H9 (cell line): Measurements from ENCODE around the gene LRP5. TPM values are rescaled to one million over a fixed set of nuclear protein-coding genes. Genes with fewer than 3 reads are reported as not detected.

Source experiments
- DNase-seq: peaks from one replicate; pipeline ENCODE4 v3.0.0-alpha.2; 2017
- H2AFZ ChIP-seq: one replicate; pipeline ENCODE4 v1.6.1; 2013; ENCODE audit warnings: mild to moderate bottlenecking, low read length, control low read depth, moderate library complexity
- H2AK5ac ChIP-seq: 2 replicates; pipeline ENCODE4 v1.6.1; 2013; ENCODE audit warnings: low read length, control low read depth, mixed read lengths; ENCODE audit not compliant: insufficient read length
- H2BK120ac ChIP-seq: one replicate; pipeline ENCODE4 v1.6.1; 2013; ENCODE audit warnings: low read depth, mild to moderate bottlenecking, low read length, control low read depth, inconsistent platforms; ENCODE audit not compliant: poor library complexity, severe bottlenecking
- H2BK12ac ChIP-seq: 2 replicates; pipeline ENCODE4 v1.6.1; 2013; ENCODE audit warnings: low read length, control low read depth, mixed read lengths, low read depth; ENCODE audit not compliant: insufficient read length
- H2BK15ac ChIP-seq: 2 replicates; pipeline ENCODE4 v1.6.1; 2013; ENCODE audit warnings: low read depth, low read length, control low read depth
- H2BK20ac ChIP-seq: one replicate; pipeline ENCODE4 v1.6.1; 2013; ENCODE audit warnings: low read depth, mild to moderate bottlenecking, low read length, control low read depth, inconsistent platforms; ENCODE audit not compliant: poor library complexity, severe bottlenecking
- H2BK5ac ChIP-seq: 2 replicates; pipeline ENCODE4 v1.6.1; 2013; ENCODE audit warnings: low read length, control low read depth, mixed read lengths; ENCODE audit not compliant: insufficient read length
- H3K14ac ChIP-seq: 2 replicates; pipeline ENCODE4 v1.6.1; 2013; ENCODE audit warnings: low read length, control low read depth; ENCODE audit not compliant: insufficient read depth
- H3K18ac ChIP-seq: 2 replicates; pipeline ENCODE4 v1.6.1; 2013; ENCODE audit warnings: low read depth, mild to moderate bottlenecking, mixed read lengths, low read length, control low read depth; ENCODE audit not compliant: insufficient read length
- H3K23ac ChIP-seq: 2 replicates; pipeline ENCODE4 v1.6.1; 2013; ENCODE audit warnings: low read length, control low read depth, mixed read lengths, low read depth; ENCODE audit not compliant: insufficient read length
- H3K23me2 ChIP-seq: 2 replicates; pipeline ENCODE4 v1.6.1; 2013; ENCODE audit warnings: low read depth, mild to moderate bottlenecking, mixed read lengths, low read length, control low read depth; ENCODE audit not compliant: insufficient read length, poor library complexity, severe bottlenecking
- H3K27ac ChIP-seq: 2 replicates; pipeline ENCODE4 v1.5.1; 2013; ENCODE audit warnings: low read length, control low read depth, mixed read lengths, low read depth; ENCODE audit not compliant: insufficient read length
- H3K27me3 ChIP-seq: 2 replicates; pipeline ENCODE4 v1.6.1; 2013; ENCODE audit warnings: low read length, control low read depth, inconsistent platforms; ENCODE audit not compliant: insufficient read depth
- H3K4ac ChIP-seq: 2 replicates; pipeline ENCODE4 v1.6.1; 2013; ENCODE audit warnings: low read depth, mild to moderate bottlenecking, control low read depth, inconsistent platforms, low read length, moderate library complexity
- H3K4me1 ChIP-seq: 2 replicates; pipeline ENCODE4 v1.6.1; 2013; ENCODE audit warnings: low read length, control low read depth, inconsistent platforms; ENCODE audit not compliant: insufficient read depth
- H3K4me2 ChIP-seq: 2 replicates; pipeline ENCODE4 v1.6.1; 2013; ENCODE audit warnings: low read length, control low read depth, mixed read lengths; ENCODE audit not compliant: insufficient read length, insufficient read depth
- H3K56ac ChIP-seq: 2 replicates; pipeline ENCODE4 v1.6.1; 2013; ENCODE audit warnings: low read depth, mild to moderate bottlenecking, mixed read lengths, low read length, control low read depth; ENCODE audit not compliant: insufficient read length
- H3K79me1 ChIP-seq: 2 replicates; pipeline ENCODE4 v1.6.1; 2013; ENCODE audit warnings: low read depth, mild to moderate bottlenecking, moderate library complexity, low read length, control low read depth, inconsistent platforms; ENCODE audit not compliant: insufficient read depth, poor library complexity, severe bottlenecking
- H3K79me2 ChIP-seq: 2 replicates; pipeline ENCODE4 v1.6.1; 2013; ENCODE audit warnings: low read length, control low read depth, inconsistent platforms; ENCODE audit not compliant: insufficient read depth
- H3K9ac ChIP-seq: 2 replicates; pipeline ENCODE4 v1.6.1; 2013; ENCODE audit warnings: low read length, control low read depth, mixed read lengths; ENCODE audit not compliant: insufficient read length; ENCODE audit errors: extremely low read depth
- H3K9me3 ChIP-seq: one replicate; pipeline ENCODE4 v1.6.1; 2013; ENCODE audit warnings: low read depth, low read length, inconsistent platforms; ENCODE audit not compliant: control insufficient read depth
- H3T11ph ChIP-seq: one replicate; pipeline ENCODE4 v1.6.1; 2013; ENCODE audit warnings: mild to moderate bottlenecking, low read length, control low read depth, inconsistent platforms
- H4K20me1 ChIP-seq: one replicate; pipeline ENCODE4 v1.6.1; 2013; ENCODE audit not compliant: control insufficient read depth, insufficient read length, insufficient read depth
- H4K5ac ChIP-seq: 2 replicates; pipeline ENCODE4 v1.6.1; 2013; ENCODE audit warnings: low read depth, mild to moderate bottlenecking, mixed read lengths, low read length, control low read depth; ENCODE audit not compliant: insufficient read length
- H4K8ac ChIP-seq: replicated peaks from 2 replicates; pipeline ENCODE4 v1.6.1; 2013; ENCODE audit warnings: low read length, control low read depth, mixed read lengths, low read depth; ENCODE audit not compliant: insufficient read length
- H4K91ac ChIP-seq: 2 replicates; pipeline ENCODE4 v1.6.1; 2013; ENCODE audit warnings: low read depth, mild to moderate bottlenecking, moderate library complexity, mixed read lengths, low read length, control low read depth; ENCODE audit not compliant: insufficient read length
- H3K27ac Mint-ChIP-seq, 3 experiments: 2 replicates in 2 of 3; 3 replicates in 1 of 3; pipeline ENCODE4 v1.8.0; 2020 to 2021; ENCODE audit warnings: mixed read lengths in 3 of 3, mild to moderate bottlenecking in 1 of 3, moderate library complexity in 1 of 3
- H3K27me3 Mint-ChIP-seq: 2 replicates; pipeline ENCODE4 v1.8.0; 2021; ENCODE audit warnings: low read depth, mild to moderate bottlenecking, moderate library complexity, mixed read lengths
- H3K36me3 Mint-ChIP-seq, 3 experiments: 2 replicates in 2 of 3; 3 replicates in 1 of 3; pipeline ENCODE4 v1.8.0; 2020 to 2021; ENCODE audit warnings: low read depth in 3 of 3, mixed read lengths in 3 of 3; ENCODE audit not compliant: insufficient read depth in 1 of 3
- H3K4me1 Mint-ChIP-seq, 2 experiments: 2 replicates each; pipeline ENCODE4 v1.8.0; 2020; ENCODE audit warnings: mixed read lengths in 2 of 2
- H3K4me3 Mint-ChIP-seq, 2 experiments: 2 replicates in 1 of 2; 3 replicates in 1 of 2; pipeline ENCODE4 v1.8.0; 2020 to 2021; ENCODE audit warnings: mild to moderate bottlenecking in 2 of 2, mixed read lengths in 2 of 2, moderate library complexity in 1 of 2
- H3K9me3 Mint-ChIP-seq, 2 experiments: 2 replicates in 1 of 2; 3 replicates in 1 of 2; pipeline ENCODE4 v1.8.0; 2020; ENCODE audit warnings: mild to moderate bottlenecking in 2 of 2, mixed read lengths in 2 of 2, moderate library complexity in 1 of 2
- CTCF ChIP-seq: fragments of 200-600 bp; sonication (generic); conservative IDR thresholded peaks from 3 replicates; pipeline ENCODE4 v1.8.0; 2021; ENCODE audit warnings: antibody characterized with exemption, mild to moderate bottlenecking
- WGBS: extraction: QIAGEN DNeasy Blood & Tissue Kit; methylation state at CpG from one replicate; pipeline ENCODE4 v1.1.7; 2013; ENCODE audit warnings: missing lambda C conversion rate, low lambda C conversion rate, mixed read lengths; ENCODE audit not compliant: insufficient read length; ENCODE audit errors: extremely low coverage; 5-methylcytosine and 5-hydroxymethylcytosine counted together
- total RNA-seq: library from RNA; stranded (reverse); gene quantifications from 2 replicates; pipeline ENCODE4 v1.2.1, GENCODE V29; 2021

The LRP5 gene
- total RNA-seq, 1 experiment from 2014 or later, result 38.4 TPM

- no peak overlapping the region for H3K4ac ChIP-seq
- H3K9me3 ChIP-seq, result no peaks in the 10 kb centered on the region
- Mint-ChIP-seq H3K4me3 (no peak overlapping the region), H3K27me3 (no peaks in the 10 kb centered on the region), H3K36me3 (peaks cover 10 to 18% (median 14%) of the 10 kb centered on the region in 3 experiments; a peak in 5 of 7 replicates), H3K9me3 (no peaks in the 10 kb centered on the region), H3K27ac (no peak overlapping the region; a peak in 1 of 7 replicates), H3K4me1 (no peaks in the 10 kb centered on the region)
- no peak overlapping the region for H3K4me2 ChIP-seq
- H3T11ph ChIP-seq, result no peak overlapping the region
- H3K9ac ChIP-seq, result no peak overlapping the region
- no peak overlapping the region for H3K14ac ChIP-seq
- TF ChIP-seq CTCF, result no peak
- H3K79me2 ChIP-seq, result no peaks in the 10 kb centered on the region
- no peak for DNase-seq
- no peak overlapping the region for H4K5ac ChIP-seq
- H4K20me1 ChIP-seq, result no peaks in the 10 kb centered on the region
- H3K4me1 ChIP-seq, result no peaks in the 10 kb centered on the region
- H2AK5ac ChIP-seq, result no peak overlapping the region
- no CpG with 5 or more reads among the region's 52 CpGs for WGBS
- H2BK15ac ChIP-seq, result no peak overlapping the region
- no peak overlapping the region for H3K56ac ChIP-seq
- no peaks in the 10 kb centered on the region; the same call in 1 of the 2 replicates for H3K27me3 ChIP-seq
- H2BK12ac ChIP-seq, result no peak overlapping the region
- H2BK120ac ChIP-seq, result no peak overlapping the region
- no peak overlapping the region for H4K8ac ChIP-seq
- H3K27ac ChIP-seq, result no peak overlapping the region
- no peak overlapping the region for H2AFZ ChIP-seq
- no peaks in the 10 kb centered on the region for H3K79me1 ChIP-seq
- H3K23me2 ChIP-seq, result no peaks in the 10 kb centered on the region
- no peak overlapping the region for H4K91ac ChIP-seq
- no peak overlapping the region for H3K18ac ChIP-seq
- H2BK5ac ChIP-seq, result no peak overlapping the region
- H3K23ac ChIP-seq, result no peak overlapping the region
- no peak overlapping the region for H2BK20ac ChIP-seq
Observed at GRCh38 chr11:68386331-68386978, 74.1 kb downstream of the LRP5 start.
